ENCODE measurements around the gene PRR9.
"Not testable (repeated sequence)": the region's sequence is repeated elsewhere in the genome, so short reads cannot be mapped to it uniquely, and the experiment has no call there.

PRR9 gene

GRCh38 chr1:153229076-153229829 lies 11.9 kb downstream of the PRR9 start:
- H3K4me1 ChIP-seq (ENCODE audit: control insufficient read depth, insufficient read depth, low read length); H3K27me3 ChIP-seq (ENCODE audit: control insufficient read depth in 1 of 2, insufficient read depth in 2 of 2, low read length in 2 of 2); H3K4me3 ChIP-seq (ENCODE audit: low read length in 2 of 2); H3K9me3 ChIP-seq (ENCODE audit: control insufficient read depth in 2 of 2, low read length in 2 of 2); H3K36me3 ChIP-seq (ENCODE audit: control insufficient read depth in 2 of 2, insufficient read depth in 2 of 2, low read length in 2 of 2); H3K27ac ChIP-seq (ENCODE audit: low read length); H3K9ac ChIP-seq (ENCODE audit: low read length in 2 of 2): not testable (repeated sequence)

- Histone ChIP-seq H3K27ac (ENCODE audit: low read length) (no peak overlapping the region), H3K4me3 (ENCODE audit: low read length in 2 of 2) (no peak overlapping the region), H3K9me3 (ENCODE audit: control insufficient read depth in 2 of 2, low read length in 2 of 2) (no peaks in the 10 kb centered on the region), H3K27me3 (ENCODE audit: control insufficient read depth in 1 of 2, insufficient read depth in 2 of 2, low read length in 2 of 2) (no peaks in the 10 kb centered on the region), H3K9ac (ENCODE audit: low read length in 2 of 2) (no peak overlapping the region), H3K36me3 (ENCODE audit: control insufficient read depth in 2 of 2, insufficient read depth in 2 of 2, low read length in 2 of 2) (no peaks in the 10 kb centered on the region), H3K4me1 (ENCODE audit: control insufficient read depth, insufficient read depth, low read length) (no peaks in the 10 kb centered on the region)
These were observed 14.0 kb downstream of the PRR9 start for GRCh38 chr1:153231363-153231762.

- no peak overlapping the region for H3K4me3 ChIP-seq (ENCODE audit: low read length in 2 of 2)
- H3K27ac ChIP-seq (ENCODE audit: low read length): no peak overlapping the region
- H3K27me3 ChIP-seq (ENCODE audit: control insufficient read depth in 1 of 2, insufficient read depth in 2 of 2, low read length in 2 of 2): no peaks in the 10 kb centered on the region
- no peaks in the 10 kb centered on the region for H3K36me3 ChIP-seq (ENCODE audit: control insufficient read depth in 2 of 2, insufficient read depth in 2 of 2, low read length in 2 of 2)
- H3K4me1 ChIP-seq (ENCODE audit: control insufficient read depth, insufficient read depth, low read length): no peaks in the 10 kb centered on the region
- H3K9me3 ChIP-seq (ENCODE audit: control insufficient read depth in 2 of 2, low read length in 2 of 2): no peaks in the 10 kb centered on the region
- no peak overlapping the region for H3K9ac ChIP-seq (ENCODE audit: low read length in 2 of 2)
These were observed 14.4 kb downstream of the PRR9 start for GRCh38 chr1:153231785-153232184.

GRCh38 chr1:153232553-153232952 lies 15.2 kb downstream of the PRR9 start:
- no peaks in the 10 kb centered on the region for H3K9me3 ChIP-seq (ENCODE audit: control insufficient read depth in 2 of 2, low read length in 2 of 2)
- H3K9ac ChIP-seq (ENCODE audit: low read length in 2 of 2): no peak overlapping the region
- no peak overlapping the region for H3K27ac ChIP-seq (ENCODE audit: low read length)
- no peaks in the 10 kb centered on the region for H3K27me3 ChIP-seq (ENCODE audit: control insufficient read depth in 1 of 2, insufficient read depth in 2 of 2, low read length in 2 of 2)
- H3K4me3 ChIP-seq (ENCODE audit: low read length in 2 of 2): no peak overlapping the region
- H3K4me1 ChIP-seq (ENCODE audit: control insufficient read depth, insufficient read depth, low read length): no peaks in the 10 kb centered on the region
- no peaks in the 10 kb centered on the region for H3K36me3 ChIP-seq (ENCODE audit: control insufficient read depth in 2 of 2, insufficient read depth in 2 of 2, low read length in 2 of 2)

- no peaks in the 10 kb centered on the region for H3K9me3 ChIP-seq (ENCODE audit: control insufficient read depth in 2 of 2, low read length in 2 of 2)
- no peaks in the 10 kb centered on the region for H3K4me1 ChIP-seq (ENCODE audit: control insufficient read depth, insufficient read depth, low read length)
- no peaks in the 10 kb centered on the region for H3K27me3 ChIP-seq (ENCODE audit: control insufficient read depth in 1 of 2, insufficient read depth in 2 of 2, low read length in 2 of 2)
- H3K4me3 ChIP-seq (ENCODE audit: low read length in 2 of 2): no peak overlapping the region
- H3K36me3 ChIP-seq (ENCODE audit: control insufficient read depth in 2 of 2, insufficient read depth in 2 of 2, low read length in 2 of 2): no peaks in the 10 kb centered on the region
- H3K27ac ChIP-seq (ENCODE audit: low read length): no peak overlapping the region
- H3K9ac ChIP-seq (ENCODE audit: low read length in 2 of 2): no peak overlapping the region
These were observed 16.1 kb downstream of the PRR9 start for GRCh38 chr1:153233448-153233847.

GRCh38 chr1:153238527-153238926 lies 21.1 kb downstream of the PRR9 start:
- Histone ChIP-seq H3K9ac (ENCODE audit: low read length in 2 of 2) (no peak overlapping the region), H3K9me3 (ENCODE audit: control insufficient read depth in 2 of 2, low read length in 2 of 2) (no peaks in the 10 kb centered on the region), H3K27ac (ENCODE audit: low read length) (no peak overlapping the region), H3K27me3 (ENCODE audit: control insufficient read depth in 1 of 2, insufficient read depth in 2 of 2, low read length in 2 of 2) (no peaks in the 10 kb centered on the region), H3K36me3 (ENCODE audit: control insufficient read depth in 2 of 2, insufficient read depth in 2 of 2, low read length in 2 of 2) (no peaks in the 10 kb centered on the region), H3K4me3 (ENCODE audit: low read length in 2 of 2) (no peak overlapping the region), H3K4me1 (ENCODE audit: control insufficient read depth, insufficient read depth, low read length) (no peaks in the 10 kb centered on the region)

GRCh38 chr1:153242160-153242559 lies 24.8 kb downstream of the PRR9 start:
- Histone ChIP-seq H3K4me1 (ENCODE audit: control insufficient read depth, insufficient read depth, low read length) (no peaks in the 10 kb centered on the region), H3K9me3 (ENCODE audit: control insufficient read depth in 2 of 2, low read length in 2 of 2) (no peaks in the 10 kb centered on the region), H3K9ac (ENCODE audit: low read length in 2 of 2) (no peak overlapping the region), H3K27ac (ENCODE audit: low read length) (no peak overlapping the region), H3K27me3 (ENCODE audit: control insufficient read depth in 1 of 2, insufficient read depth in 2 of 2, low read length in 2 of 2) (peaks cover 4 to 6% of the 10 kb centered on the region in 2 donors), H3K4me3 (ENCODE audit: low read length in 2 of 2) (no peak overlapping the region), H3K36me3 (ENCODE audit: control insufficient read depth in 2 of 2, insufficient read depth in 2 of 2, low read length in 2 of 2) (no peaks in the 10 kb centered on the region)

- H3K9me3 ChIP-seq (ENCODE audit: control insufficient read depth in 2 of 2, low read length in 2 of 2): no peaks in the 10 kb centered on the region
- H3K36me3 ChIP-seq (ENCODE audit: control insufficient read depth in 2 of 2, insufficient read depth in 2 of 2, low read length in 2 of 2): no peaks in the 10 kb centered on the region
- H3K4me1 ChIP-seq (ENCODE audit: control insufficient read depth, insufficient read depth, low read length): peaks cover 2% of the 10 kb centered on the region
- no peak overlapping the region for H3K27ac ChIP-seq (ENCODE audit: low read length)
- H3K9ac ChIP-seq (ENCODE audit: low read length in 2 of 2): no peak overlapping the region
- H3K27me3 ChIP-seq (ENCODE audit: control insufficient read depth in 1 of 2, insufficient read depth in 2 of 2, low read length in 2 of 2): peaks cover 8 to 9% of the 10 kb centered on the region in 2 donors
- H3K4me3 ChIP-seq (ENCODE audit: low read length in 2 of 2): no peak overlapping the region
These were observed 28.1 kb downstream of the PRR9 start for GRCh38 chr1:153245466-153245865.

GRCh38 chr1:153246018-153246417 lies 28.6 kb downstream of the PRR9 start:
- H3K27me3 ChIP-seq (ENCODE audit: control insufficient read depth in 1 of 2, insufficient read depth in 2 of 2, low read length in 2 of 2): peaks cover 8 to 13% of the 10 kb centered on the region in 2 donors
- no peak overlapping the region for H3K9ac ChIP-seq (ENCODE audit: low read length in 2 of 2)
- peaks cover 2% of the 10 kb centered on the region for H3K4me1 ChIP-seq (ENCODE audit: control insufficient read depth, insufficient read depth, low read length)
- H3K4me3 ChIP-seq (ENCODE audit: low read length in 2 of 2): no peak overlapping the region
- no peaks in the 10 kb centered on the region for H3K9me3 ChIP-seq (ENCODE audit: control insufficient read depth in 2 of 2, low read length in 2 of 2)
- H3K27ac ChIP-seq (ENCODE audit: low read length): no peak overlapping the region
- H3K36me3 ChIP-seq (ENCODE audit: control insufficient read depth in 2 of 2, insufficient read depth in 2 of 2, low read length in 2 of 2): no peaks in the 10 kb centered on the region

GRCh38 chr1:153246825-153247224 lies 29.4 kb downstream of the PRR9 start:
- H3K4me1 ChIP-seq (ENCODE audit: control insufficient read depth, insufficient read depth, low read length): peaks cover 2% of the 10 kb centered on the region
- peaks cover 8 to 13% of the 10 kb centered on the region in 2 donors for H3K27me3 ChIP-seq (ENCODE audit: control insufficient read depth in 1 of 2, insufficient read depth in 2 of 2, low read length in 2 of 2)
- H3K9ac ChIP-seq (ENCODE audit: low read length in 2 of 2): no peak overlapping the region
- no peaks in the 10 kb centered on the region for H3K36me3 ChIP-seq (ENCODE audit: control insufficient read depth in 2 of 2, insufficient read depth in 2 of 2, low read length in 2 of 2)
- H3K4me3 ChIP-seq (ENCODE audit: low read length in 2 of 2): no peak overlapping the region
- H3K27ac ChIP-seq (ENCODE audit: low read length): no peak overlapping the region
- H3K9me3 ChIP-seq (ENCODE audit: control insufficient read depth in 2 of 2, low read length in 2 of 2): no peaks in the 10 kb centered on the region

GRCh38 chr1:153248176-153248879 lies 30.9 kb downstream of the PRR9 start:
- Histone ChIP-seq H3K9me3 (ENCODE audit: control insufficient read depth in 2 of 2, low read length in 2 of 2) (no peaks in the 10 kb centered on the region), H3K9ac (ENCODE audit: low read length in 2 of 2) (no peak overlapping the region), H3K4me3 (ENCODE audit: low read length in 2 of 2) (no peak overlapping the region), H3K4me1 (ENCODE audit: control insufficient read depth, insufficient read depth, low read length) (peaks cover 2% of the 10 kb centered on the region), H3K36me3 (ENCODE audit: control insufficient read depth in 2 of 2, insufficient read depth in 2 of 2, low read length in 2 of 2) (no peaks in the 10 kb centered on the region), H3K27me3 (ENCODE audit: control insufficient read depth in 1 of 2, insufficient read depth in 2 of 2, low read length in 2 of 2) (peaks cover 8 to 13% of the 10 kb centered on the region in 2 donors), H3K27ac (ENCODE audit: low read length) (no peak overlapping the region)

Data from stomach smooth muscle (tissue), 2 donors.